H1 (cell line): Measurements from ENCODE around the gene MRTFB. TPM values are rescaled to one million over a fixed set of nuclear protein-coding genes. Genes with fewer than 3 reads are reported as not detected.

Source experiments
- RXRA ChIP-seq: IDR thresholded peaks from 2 replicates; pipeline ENCODE4 v1.6.1; 2011; ENCODE audit warnings: low read depth, mild to moderate bottlenecking, low read length, moderate library complexity; ENCODE audit not compliant: insufficient read depth
- TBP ChIP-seq: IDR thresholded peaks from 2 replicates; pipeline ENCODE4 v1.6.1; 2011; ENCODE audit warnings: low read depth, low read length, improper control_type of control experiment
- polyA plus RNA-seq, 7 experiments: library from polyadenylated mRNA; depleted of rRNA in 3 of 7; stranded (reverse) in 5 of 7; unstranded in 2 of 7; fragments of >200 nt in 5 of 7; fragments of 200-250 nt in 2 of 7; gene quantifications; 1 replicate in 5 of 7; 2 replicates in 1 of 7; 4 replicates in 1 of 7; pipeline versions ENCODE4 v1.2.1 to v1.2.3, GENCODE V29; 2011 to 2013; ENCODE audit warnings: missing spikeins in 2 of 7, mixed read lengths in 2 of 7
- total RNA-seq: library from RNA; stranded (reverse); fragmentation: NEBNext Ultra II Directional; extraction: Animal tissue kit (Norgen Biotek cat#: 25700); gene quantifications from 2 replicates; pipeline ENCODE4 v1.2.1, GENCODE V29; 2021

MRTFB gene
- total and polyA plus RNA-seq, 2 of the 8 experiments (the other 6 are each of a cell fraction or from before 2014, with no cell fraction given) = 13.5 to 34.9 TPM

GRCh38 chr16:14264327-14264943, 193.3 kb downstream of the MRTFB start (continued):
- TF ChIP-seq RXRA = no peak
- TF ChIP-seq TBP = no peak
